Amniotic stem cell (primary cell): ENCODE results near the gene MALL.
"Not testable (repeated sequence)": the region's sequence is repeated elsewhere in the genome, so short reads cannot be mapped to it uniquely, and the experiment has no call there.

ENCODE experiments used
- DNase-seq: peaks from one replicate; lab custom pipeline; 2025; lab: John Stamatoyannopoulos, UW

Gene MALL

DNA sequence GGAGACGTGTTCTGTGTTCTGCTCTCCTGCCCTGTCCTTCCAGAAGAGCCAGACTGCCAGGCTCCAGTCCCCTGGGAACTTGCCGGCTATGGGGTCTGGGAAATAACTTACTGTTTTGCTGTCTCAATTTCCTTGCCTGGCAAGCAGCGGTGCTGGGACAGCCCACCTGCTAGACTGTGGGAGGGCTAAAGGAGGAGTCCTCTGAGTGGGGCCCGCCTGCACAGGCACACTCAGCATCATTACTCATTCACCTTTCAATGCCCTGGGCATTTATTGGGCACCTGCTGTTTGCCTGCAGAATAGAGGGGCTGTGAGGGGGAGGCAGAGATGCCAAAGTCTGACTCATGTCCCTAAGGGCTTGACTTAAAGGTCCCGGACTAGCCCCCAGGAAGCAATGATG is 65.4 kb downstream of the MALL start:
- DNase-seq: not testable (repeated sequence)

DNA sequence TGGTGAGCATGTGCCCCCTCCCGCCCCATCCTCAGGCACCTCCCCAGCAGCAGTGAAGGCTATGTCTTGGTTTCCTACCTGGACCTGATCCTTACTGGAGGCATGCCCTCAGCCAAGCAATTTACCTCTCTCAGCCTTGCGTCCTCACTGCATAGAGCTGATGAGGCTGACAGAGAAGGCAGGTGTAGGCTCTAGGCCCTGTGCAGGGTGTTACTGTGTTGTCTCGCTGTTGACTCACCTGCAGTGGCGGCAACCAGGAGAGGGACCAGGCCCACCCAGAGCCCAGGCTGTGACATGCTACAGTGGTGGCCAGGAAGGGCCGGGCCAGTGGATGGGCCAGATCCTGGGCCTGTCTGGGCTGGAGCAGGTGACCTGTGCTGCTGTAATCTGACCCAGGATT is 65.9 kb downstream of the MALL start:
- DNase-seq: not testable (repeated sequence)

DNA sequence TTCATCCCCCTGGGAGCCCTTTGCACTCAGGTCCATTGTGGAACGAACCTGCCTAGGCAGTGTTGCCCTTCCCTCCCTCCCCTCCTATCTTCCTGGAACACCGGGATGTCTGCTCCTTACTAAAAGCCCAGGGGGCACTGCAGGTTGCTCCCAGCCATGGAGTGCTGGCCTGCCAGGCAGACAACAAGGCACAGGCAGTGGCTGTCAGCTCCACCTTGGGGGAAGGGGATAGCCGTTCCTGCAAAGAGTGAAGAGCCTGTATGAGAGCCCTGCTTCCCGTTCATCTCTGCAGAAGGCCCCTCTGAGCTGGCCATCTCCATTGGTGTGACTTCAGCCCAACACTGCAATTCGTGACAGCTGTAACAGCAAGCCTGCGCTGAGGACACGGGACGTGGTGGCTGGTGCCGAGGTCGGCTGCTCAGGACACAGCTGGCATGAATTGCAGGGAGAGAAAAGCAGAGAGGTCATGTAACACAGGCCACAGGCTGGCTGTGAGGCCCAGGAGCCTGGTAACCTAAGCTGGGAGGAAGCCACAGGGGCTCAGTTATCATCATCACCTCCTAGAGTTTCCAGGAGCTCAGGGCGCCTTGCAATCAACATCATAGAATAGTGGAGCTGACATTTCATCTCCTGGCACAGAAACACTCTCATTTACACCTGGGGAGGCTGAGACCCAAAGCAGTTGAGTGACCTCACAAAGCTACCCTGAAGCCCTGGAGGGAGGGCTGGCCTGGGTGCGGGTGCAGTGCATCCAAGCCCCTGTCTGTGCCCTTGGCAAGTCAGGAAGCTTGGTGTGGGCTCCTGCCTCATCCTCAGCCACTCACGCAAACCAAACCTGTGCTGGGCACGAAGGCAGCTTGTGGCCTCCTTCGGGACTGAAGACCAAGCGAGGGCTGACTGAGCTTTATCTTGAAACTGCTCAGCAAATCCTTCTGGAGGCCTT is 67.1 kb downstream of the MALL start:
- not testable (repeated sequence) for DNase-seq

DNA sequence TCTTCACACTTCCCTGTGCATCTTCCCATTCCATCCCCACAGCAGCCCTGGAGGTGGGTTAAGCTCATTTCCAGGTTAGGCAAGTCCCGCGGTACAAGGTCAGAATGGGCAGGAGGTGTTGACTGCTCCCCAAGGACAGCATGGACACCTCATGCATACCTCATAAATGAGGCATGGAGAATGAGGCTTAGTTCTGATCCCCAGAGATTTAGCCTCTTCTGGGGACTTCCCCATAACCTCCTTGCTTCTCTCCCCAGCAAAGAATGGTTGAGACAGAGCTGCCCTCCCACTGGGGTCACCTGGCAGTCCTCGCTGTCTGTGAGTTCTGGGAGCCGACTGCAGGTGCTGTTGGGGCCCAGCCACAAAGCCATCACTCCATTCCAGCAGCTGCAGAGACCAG is 68.4 kb downstream of the MALL start:
- not testable (repeated sequence) for DNase-seq

DNA sequence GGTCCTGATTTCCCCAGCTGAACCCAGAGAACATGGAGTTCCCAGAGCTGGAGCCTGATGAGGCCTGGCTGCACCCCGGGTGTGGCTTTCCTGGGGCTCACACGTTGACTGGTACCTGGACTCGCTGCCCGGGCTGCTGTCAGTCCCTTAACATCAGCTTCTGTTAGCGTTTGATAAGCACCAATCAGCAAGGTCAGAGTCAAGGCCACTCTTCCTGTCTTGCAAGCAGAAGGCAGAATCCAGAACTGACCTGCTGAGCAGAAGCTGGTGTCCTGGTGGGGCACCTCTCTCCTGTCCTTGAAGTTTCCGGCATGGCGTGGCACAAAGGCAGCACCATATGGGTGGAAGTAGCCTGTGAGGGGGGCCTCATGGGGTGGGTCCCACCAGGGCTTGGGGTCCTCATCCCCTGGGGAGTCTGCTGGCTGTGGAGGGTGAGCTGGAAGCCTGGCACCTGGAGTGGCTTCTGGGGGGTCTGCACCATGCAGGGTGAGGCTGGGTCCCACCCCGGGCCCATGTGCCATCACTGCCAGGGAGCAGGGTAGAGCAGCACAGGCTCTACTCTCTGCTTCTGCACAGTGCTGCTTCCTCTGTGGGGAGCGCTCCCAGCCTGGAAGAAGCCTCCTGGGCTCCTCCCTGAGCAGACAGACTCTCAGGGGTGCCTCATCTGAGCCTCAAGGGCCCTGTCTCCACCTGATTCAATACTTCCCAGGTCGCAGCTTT is 73.5 kb downstream of the MALL start:
- DNase-seq: not testable (repeated sequence)

DNA sequence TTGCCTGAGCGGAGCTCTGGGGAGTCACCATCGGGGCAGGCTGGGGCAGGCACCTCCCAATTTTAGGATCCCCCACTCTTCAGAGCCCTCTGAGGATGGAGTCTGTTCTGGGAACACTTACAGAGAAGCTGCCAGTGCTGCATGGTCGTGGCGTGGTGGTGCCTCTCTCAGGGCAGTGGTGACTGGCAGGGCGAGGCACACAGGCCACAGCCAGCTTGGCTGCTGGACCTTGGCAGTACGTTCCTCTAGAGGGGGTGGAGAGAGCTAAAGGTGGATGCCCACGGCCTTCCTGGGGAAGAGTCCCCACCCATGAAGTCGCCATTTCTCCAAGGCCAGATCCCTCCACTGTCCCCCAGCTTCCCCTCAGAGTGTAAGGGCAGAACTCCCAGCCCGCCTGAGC is 78.3 kb downstream of the MALL start:
- DNase-seq: not testable (repeated sequence)

DNA sequence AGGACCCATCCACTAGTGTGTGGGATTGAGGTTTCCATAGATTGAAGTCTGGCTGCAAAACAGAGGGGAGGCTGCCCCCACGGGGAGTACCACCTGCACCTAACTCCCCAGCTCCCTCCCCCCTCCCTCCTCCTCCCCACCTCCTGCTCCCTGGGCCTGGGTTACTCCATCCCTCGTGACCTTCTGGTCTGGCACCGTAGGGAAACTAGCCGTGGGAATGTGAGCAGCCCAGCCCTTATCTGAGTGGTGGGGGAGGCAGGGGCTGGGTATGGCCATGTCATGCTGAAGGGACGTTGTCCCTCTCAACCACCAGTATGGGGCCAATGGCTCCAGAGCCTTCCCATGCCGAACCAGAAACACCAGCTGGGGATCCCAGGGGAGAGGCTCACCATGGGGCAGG is 80.2 kb downstream of the MALL start:
- DNase-seq: not testable (repeated sequence)

DNA sequence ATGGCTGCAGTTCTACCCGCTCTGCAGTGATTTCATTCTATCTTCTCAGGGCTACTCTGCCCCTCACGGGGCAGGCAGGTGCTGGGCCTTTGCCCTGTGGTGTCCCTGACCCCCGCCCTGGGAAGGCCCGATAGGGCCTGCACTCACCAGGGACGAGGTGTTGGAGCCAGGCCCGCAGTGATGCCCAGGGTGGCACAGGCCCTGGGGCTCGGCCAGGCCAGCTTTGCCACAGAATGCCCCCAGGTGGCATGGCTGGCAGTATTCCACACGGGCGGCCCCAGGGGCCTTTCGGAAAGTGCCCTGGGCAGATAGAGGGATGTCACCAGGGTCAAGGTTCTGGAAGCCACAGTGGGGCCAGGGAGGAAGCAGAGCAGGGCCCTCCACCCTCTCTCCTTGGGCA is 80.7 kb downstream of the MALL start:
- DNase-seq: not testable (repeated sequence)
